HG03521 (cell line): Measurements from ENCODE around the gene WSB1.
A peak's percentile ranks its signal among the peaks of the same experiment; 100 is the strongest.
"Not testable (repeated sequence)": the region's sequence is repeated elsewhere in the genome, so short reads cannot be mapped to it uniquely, and the experiment has no call there.

Experiments
- ATAC-seq: cut with Tn5 transposase; IDR thresholded peaks from one replicate; pipeline ENCODE4 v1.9.1; 2021; ENCODE audit warnings: mild to moderate bottlenecking, moderate library complexity; ENCODE audit not compliant: unreplicated experiment

Gene WSB1, protein sequence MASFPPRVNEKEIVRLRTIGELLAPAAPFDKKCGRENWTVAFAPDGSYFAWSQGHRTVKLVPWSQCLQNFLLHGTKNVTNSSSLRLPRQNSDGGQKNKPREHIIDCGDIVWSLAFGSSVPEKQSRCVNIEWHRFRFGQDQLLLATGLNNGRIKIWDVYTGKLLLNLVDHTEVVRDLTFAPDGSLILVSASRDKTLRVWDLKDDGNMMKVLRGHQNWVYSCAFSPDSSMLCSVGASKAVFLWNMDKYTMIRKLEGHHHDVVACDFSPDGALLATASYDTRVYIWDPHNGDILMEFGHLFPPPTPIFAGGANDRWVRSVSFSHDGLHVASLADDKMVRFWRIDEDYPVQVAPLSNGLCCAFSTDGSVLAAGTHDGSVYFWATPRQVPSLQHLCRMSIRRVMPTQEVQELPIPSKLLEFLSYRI

GRCh38 chr17:27293898-27294688 lies at the start of gene WSB1:
Gene WSB1, plus strand, starts transcription at chr17:27294114. Its CDS starts 282 bp downstream, at chr17:27294396.
- ATAC-seq, result peak; percentile 88

DNA sequence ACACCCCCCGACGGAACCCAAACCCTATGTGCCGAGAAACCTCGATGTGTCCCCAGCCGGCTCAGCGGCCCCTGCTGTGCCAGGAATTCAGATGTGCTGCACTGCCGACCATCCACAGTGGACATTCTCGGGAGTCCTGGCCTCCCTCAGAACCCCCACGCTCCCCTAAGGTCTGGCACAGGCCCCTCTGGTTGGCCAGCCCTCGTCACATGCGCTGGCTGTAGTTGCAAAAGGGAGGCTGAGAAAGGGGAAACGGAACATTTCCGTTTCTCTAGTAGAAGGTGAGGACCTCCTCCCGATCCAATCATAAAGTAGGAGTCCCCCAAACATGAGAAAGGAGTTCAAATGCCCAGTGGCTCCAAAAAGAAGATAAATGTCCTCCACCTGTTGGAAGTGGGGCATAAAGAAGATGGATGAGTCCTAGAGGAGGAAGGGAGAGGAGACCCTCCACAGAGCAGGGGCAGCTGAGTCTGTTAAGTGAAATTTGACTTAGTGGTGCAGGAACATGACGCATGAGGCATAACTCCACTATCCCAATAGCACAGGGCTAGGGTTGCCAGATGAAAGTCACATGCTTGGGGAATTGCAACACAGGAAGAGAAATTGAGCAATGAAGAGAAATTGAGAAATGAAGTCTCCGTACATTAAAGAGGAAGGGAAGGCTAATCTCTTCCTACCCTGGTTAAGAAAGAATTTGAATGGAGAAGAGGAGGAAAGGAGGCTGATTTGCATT lies 49.3 kb upstream of the WSB1 start:
- no peak for ATAC-seq

- peak; percentile 74 for ATAC-seq
These were observed 48.7 kb upstream of the WSB1 start for GRCh38 chr17:27245230-27245696.

DNA sequence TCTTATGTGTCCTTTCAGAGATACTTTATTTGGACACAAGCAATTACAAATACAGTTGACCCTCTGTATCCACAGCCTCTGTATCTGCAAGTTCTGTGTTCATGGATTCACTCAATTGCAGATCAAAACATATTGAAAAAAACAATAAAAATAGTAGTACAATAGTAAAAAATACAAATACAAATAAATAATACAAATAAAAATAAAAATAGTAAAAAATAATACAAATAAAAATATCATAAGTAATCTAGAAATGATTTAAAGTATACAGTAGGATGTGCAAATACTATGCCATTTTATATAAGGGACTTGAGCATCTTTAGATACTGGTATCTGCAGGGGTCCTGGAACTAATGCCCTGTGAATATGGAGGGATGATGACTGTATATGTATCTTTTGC lies 47.4 kb upstream of the WSB1 start:
- no peak for ATAC-seq

GRCh38 chr17:27247071-27247957 lies 46.6 kb upstream of the WSB1 start:
- no peak for ATAC-seq

DNA sequence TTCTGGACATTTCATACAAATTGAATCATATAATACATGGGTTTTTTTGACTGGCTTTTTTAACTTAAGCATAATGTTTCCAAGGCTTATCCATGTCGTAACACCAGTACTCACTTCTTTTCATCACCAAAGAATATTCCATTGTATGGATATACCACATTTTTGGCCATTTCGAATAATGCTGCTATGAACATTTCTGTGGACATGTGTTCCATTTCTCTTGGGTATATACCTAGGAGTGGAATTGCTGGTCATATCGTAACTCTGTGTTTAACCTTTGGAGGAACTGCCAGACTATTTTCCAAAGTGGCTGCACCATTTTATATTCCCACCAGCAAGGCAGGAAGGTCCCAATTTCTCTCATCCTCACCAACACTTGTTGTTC lies 46.0 kb upstream of the WSB1 start:
- ATAC-seq, result no peak

GRCh38 chr17:27250791-27251190 lies 43.1 kb upstream of the WSB1 start:
- ATAC-seq, result not testable (repeated sequence)

GRCh38 chr17:27254802-27255201 lies 39.1 kb upstream of the WSB1 start:
- not testable (repeated sequence) for ATAC-seq

DNA sequence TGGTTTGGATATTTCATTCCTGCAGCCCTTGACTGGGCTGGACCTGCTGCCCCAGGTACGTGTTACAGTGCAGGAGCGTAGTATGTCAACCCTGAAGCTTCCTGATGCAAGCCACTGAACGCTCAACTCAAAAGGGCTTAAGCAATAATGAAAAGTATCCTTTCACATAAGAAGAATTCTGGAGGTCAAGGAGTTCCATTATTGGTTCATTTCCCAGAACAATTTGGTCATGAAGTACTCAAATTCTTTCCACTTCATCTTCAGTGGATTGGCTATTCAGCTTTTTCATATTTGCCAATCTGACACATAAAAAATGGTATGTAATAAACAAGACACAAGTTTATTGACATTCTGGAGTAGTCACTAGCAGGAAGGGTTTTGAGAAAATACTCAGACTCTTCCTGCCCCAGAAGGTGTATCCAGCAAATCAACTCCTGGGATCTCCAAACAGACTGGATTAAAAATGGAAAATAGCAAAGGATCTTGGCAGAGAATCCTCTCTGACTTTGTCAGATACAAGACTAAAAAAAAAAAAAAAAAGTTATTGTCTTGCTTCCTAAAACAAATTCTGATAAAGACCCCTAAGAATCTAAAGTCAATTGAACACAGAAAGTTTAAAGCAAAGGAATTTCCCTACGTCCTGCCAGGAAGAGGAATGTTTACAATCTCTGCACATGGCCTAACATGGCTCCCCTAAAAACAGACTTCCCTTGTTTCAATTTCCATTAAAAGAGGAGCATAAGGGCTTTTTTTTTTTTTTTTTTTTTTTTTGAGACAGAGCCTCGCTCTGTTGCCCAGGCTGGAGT lies 37.5 kb upstream of the WSB1 start:
- no peak for ATAC-seq

DNA sequence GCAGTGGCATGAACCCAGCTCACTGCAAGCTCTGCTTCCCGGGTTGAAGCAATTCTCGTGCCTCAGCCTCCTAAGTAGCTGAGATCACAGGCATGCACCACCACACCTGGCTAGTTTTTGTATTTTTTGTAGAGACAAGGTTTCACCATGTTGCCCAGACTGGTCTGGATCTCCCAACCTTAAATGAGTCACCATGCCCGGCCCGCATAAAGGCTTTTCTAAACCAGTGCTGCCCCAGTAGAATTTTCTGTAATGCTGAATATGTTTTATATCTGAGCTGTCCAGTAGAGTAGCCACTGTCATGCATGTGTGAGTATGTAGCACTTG lies 36.9 kb upstream of the WSB1 start:
- no peak for ATAC-seq

DNA sequence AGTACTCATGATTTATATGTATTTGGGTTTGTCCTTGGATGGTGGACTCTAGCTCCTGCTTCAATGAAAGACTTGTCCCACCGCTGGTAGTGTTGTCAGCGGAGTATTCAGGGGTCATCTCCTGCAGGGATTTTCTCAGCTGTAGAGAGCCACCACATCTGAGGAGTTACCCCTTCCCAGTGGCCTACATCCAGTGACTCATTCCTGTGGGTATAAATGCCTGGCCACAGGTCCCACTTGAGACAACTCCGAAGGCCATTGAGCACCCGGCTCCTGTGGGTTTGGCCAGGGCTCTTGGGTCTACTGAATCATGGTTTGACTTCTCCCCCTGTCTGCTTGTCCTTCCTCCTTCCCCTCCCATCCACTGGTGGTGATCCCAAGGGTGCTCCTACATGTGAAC lies 34.6 kb upstream of the WSB1 start:
- ATAC-seq, result no peak

- no peak for ATAC-seq
These were observed 30.5 kb upstream of the WSB1 start for GRCh38 chr17:27263386-27263785.

GRCh38 chr17:27264068-27264812 lies 29.7 kb upstream of the WSB1 start:
- no peak for ATAC-seq

DNA sequence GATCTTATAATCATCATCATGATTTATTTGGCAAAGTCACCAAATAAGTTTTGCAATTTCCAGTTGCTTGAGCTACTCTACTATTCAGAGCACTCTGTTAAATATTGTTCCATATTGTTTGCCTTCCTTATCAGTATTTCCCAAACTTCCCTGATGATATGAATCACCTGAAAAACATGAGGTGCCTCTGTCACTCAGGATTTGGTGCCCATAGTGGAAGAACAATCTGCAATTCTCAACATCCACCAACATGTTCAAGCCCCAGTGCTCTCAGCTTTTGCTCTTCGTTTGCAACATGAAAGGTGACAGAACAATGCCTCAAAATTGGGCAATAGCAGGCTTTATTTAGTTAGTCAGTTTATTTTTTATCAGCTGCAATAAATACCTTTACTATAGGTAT lies 28.6 kb upstream of the WSB1 start:
- no peak for ATAC-seq

GRCh38 chr17:27266228-27266627 lies 27.7 kb upstream of the WSB1 start:
- no peak for ATAC-seq

GRCh38 chr17:27268394-27269085 lies 25.4 kb upstream of the WSB1 start:
- ATAC-seq, result no peak

- ATAC-seq, result no peak
These were observed 24.7 kb upstream of the WSB1 start for GRCh38 chr17:27269201-27269600.

DNA sequence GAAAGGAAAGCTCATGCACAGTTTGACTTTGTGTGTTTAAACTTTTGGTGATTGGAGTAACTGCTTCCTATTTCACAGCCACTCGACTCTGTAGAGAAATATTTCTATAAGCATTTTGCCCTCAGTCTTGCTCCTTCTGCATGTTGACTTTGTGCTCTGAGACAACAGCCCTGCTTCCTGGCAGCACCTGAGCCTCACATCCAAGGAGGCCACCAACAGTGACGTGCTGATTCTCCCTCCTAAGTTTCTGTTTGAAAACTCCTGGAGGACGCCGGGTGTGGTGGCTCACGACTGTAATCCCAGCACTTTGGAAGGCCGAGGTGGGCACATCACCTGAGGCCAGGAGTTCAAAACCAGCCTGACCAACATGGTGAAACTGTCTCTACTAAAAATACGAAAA lies 23.9 kb upstream of the WSB1 start:
- ATAC-seq, result no peak
